GM12878 (cell line): ENCODE results near the gene SLC34A1. TPM values are rescaled to one million over a fixed set of nuclear protein-coding genes. Genes with fewer than 3 reads are reported as not detected.

ENCODE experiments used
- BRCA1 ChIP-seq: IDR thresholded peaks from 2 replicates; pipeline ENCODE4 v1.6.1; 2011; ENCODE audit warnings: low read depth, low read length, improper control_type of control experiment
- CBFB ChIP-seq: IDR thresholded peaks from 2 replicates; pipeline ENCODE4 v1.6.1; 2016; ENCODE audit warnings: antibody characterized with exemption, low read depth
- CHD2 ChIP-seq: IDR thresholded peaks from 2 replicates; pipeline ENCODE4 v1.6.1; 2011; ENCODE audit warnings: low read depth, low read length, improper control_type of control experiment, borderline replicate concordance
- FOXM1 ChIP-seq: IDR thresholded peaks from 2 replicates; pipeline ENCODE4 v1.6.1; 2012; ENCODE audit warnings: low read depth, mild to moderate bottlenecking, inconsistent platforms, low read length, moderate library complexity
- GATAD2B ChIP-seq: fragments of 450-650 bp; conservative IDR thresholded peaks from 2 replicates; pipeline ENCODE4 v1.6.1; 2017; ENCODE audit warnings: low read depth, mild to moderate bottlenecking, moderate library complexity
- NR2C1 ChIP-seq: fragments of 450-650 bp; IDR thresholded peaks from 2 replicates; pipeline ENCODE4 v1.6.1; 2017; ENCODE audit warnings: antibody characterized with exemption, mild to moderate bottlenecking, moderate library complexity
- NR2F1 ChIP-seq: fragments of 450-650 bp; conservative IDR thresholded peaks from 2 replicates; pipeline ENCODE4 v1.6.1; 2017; ENCODE audit warnings: mild to moderate bottlenecking
- RB1 ChIP-seq: fragments of 450-650 bp; formaldehyde crosslinking; IDR thresholded peaks from 2 replicates; pipeline ENCODE4 v1.6.1; 2017; ENCODE audit warnings: mild to moderate bottlenecking, borderline replicate concordance
- SIX5 ChIP-seq: IDR thresholded peaks from 2 replicates; pipeline ENCODE4 v1.6.1; 2011; ENCODE audit warnings: mild to moderate bottlenecking, low read depth, low read length, moderate library complexity; ENCODE audit not compliant: severe bottlenecking
- SMAD1 ChIP-seq: fragments of 450-650 bp; IDR thresholded peaks from 2 replicates; pipeline ENCODE4 v1.6.1; 2018; ENCODE audit warnings: mild to moderate bottlenecking, low read depth; ENCODE audit not compliant: partially characterized antibody
- TCF3 ChIP-seq: IDR thresholded peaks from 2 replicates; pipeline ENCODE4 v1.6.1; 2012; ENCODE audit warnings: low read depth, mild to moderate bottlenecking, low read length, borderline replicate concordance; ENCODE audit not compliant: insufficient read depth
- ZNF24 ChIP-seq: fragments of 450-650 bp; IDR thresholded peaks from 2 replicates; pipeline ENCODE4 v1.6.1; 2017; ENCODE audit warnings: antibody characterized with exemption, mild to moderate bottlenecking
- polyA plus RNA-seq, 11 experiments: library from polyadenylated mRNA; depleted of rRNA in 4 of 11; unstranded in 6 of 11; stranded (reverse) in 5 of 11; fragments of >200 nt; fragmentation: Nextera tagmentation in 4 of 11; fragmentation: Illumina TruSeq in 1 of 11; extraction: Ambion mirVana in 4 of 11; extraction: Trizol in 1 of 11; gene quantifications; 1 replicate in 1 of 11; 2 replicates in 10 of 11; pipeline versions ENCODE4 v1.2.1 to v1.2.3, GENCODE V29; 2011 to 2016; ENCODE audit warnings: inconsistent platforms in 2 of 11, missing spikeins in 2 of 11, low read depth in 1 of 11
- total RNA-seq, 4 experiments: library from RNA; depleted of rRNA in 3 of 4; stranded (reverse); fragments of >200 nt in 3 of 4; fragmentation: Illumina TruSeq in 1 of 4; extraction: Trizol in 1 of 4; gene quantifications; 2 replicates each; pipeline versions ENCODE4 v1.2.1 to v1.2.3, GENCODE V29; 2013 to 2021
- TF ChIP-seq, protein P1 (sequence below): fragments of 450-650 bp; IDR thresholded peaks from 2 replicates; pipeline ENCODE4 v1.6.1; 2017; ENCODE audit warnings: mild to moderate bottlenecking, moderate library complexity
- TF ChIP-seq, protein P2 (sequence below): fragments of 450-650 bp; conservative IDR thresholded peaks from 2 replicates; pipeline ENCODE4 v1.6.1; 2017; ENCODE audit warnings: mild to moderate bottlenecking, moderate library complexity
- TF ChIP-seq, protein P3 (sequence below): fragments of 450-650 bp; IDR thresholded peaks from 2 replicates; pipeline ENCODE4 v1.6.1; 2014; ENCODE audit warnings: mild to moderate bottlenecking
- TF ChIP-seq, protein P4 (sequence below): IDR thresholded peaks from 2 replicates; pipeline ENCODE4 v1.6.1; 2012; ENCODE audit warnings: low read depth, low read length, improper control_type of control experiment
- TF ChIP-seq, protein P5 (sequence below): fragments of 450-650 bp; IDR thresholded peaks from 2 replicates; pipeline ENCODE4 v1.6.1; 2016; ENCODE audit warnings: mild to moderate bottlenecking, moderate library complexity, borderline replicate concordance

The SLC34A1 gene
- total and polyA plus RNA-seq, 10 of the 15 experiments (the other 5 are each of a cell fraction or from before 2014, with no cell fraction given): 0.03 to 0.14 (median 0.09) TPM; not detected in 2

DNA sequence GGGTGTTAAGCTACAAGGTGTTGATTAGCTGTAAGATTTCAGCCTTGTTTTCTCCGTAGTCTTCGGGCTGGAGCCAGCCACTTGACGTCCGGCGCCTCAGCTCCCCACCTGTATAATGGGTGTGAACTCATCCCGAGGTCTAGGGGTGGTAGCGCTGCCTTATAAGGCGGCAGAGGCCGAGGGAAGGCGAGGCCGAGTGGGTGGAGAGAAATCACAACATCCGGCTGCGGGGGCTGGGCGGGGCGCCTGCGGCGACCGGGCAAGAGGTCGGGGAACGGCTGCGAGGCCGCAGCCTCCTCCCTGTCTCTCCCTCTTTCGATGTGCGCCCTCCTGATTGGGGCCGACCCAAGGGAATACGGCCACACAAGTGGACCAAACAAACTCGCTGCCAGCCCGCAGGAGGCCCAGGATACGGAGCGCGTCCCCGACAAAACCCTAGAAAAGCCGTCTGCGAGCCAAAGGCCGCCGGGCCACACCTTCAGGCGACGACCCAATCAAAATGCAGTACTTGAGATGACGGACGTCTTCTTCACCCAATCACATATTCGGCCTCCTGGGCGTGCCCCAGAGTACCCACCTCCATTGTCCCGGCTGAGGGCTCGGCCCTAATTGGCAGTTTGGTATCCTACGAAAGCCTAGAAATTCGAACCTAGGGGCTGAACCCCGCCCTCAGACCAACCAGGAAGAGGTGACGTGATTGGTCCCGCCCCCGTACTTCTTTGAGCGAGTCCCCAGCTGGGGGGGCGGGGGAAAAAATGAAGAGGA is 41.7 kb downstream of the SLC34A1 start (continued):
- TF ChIP-seq, protein P1, sequence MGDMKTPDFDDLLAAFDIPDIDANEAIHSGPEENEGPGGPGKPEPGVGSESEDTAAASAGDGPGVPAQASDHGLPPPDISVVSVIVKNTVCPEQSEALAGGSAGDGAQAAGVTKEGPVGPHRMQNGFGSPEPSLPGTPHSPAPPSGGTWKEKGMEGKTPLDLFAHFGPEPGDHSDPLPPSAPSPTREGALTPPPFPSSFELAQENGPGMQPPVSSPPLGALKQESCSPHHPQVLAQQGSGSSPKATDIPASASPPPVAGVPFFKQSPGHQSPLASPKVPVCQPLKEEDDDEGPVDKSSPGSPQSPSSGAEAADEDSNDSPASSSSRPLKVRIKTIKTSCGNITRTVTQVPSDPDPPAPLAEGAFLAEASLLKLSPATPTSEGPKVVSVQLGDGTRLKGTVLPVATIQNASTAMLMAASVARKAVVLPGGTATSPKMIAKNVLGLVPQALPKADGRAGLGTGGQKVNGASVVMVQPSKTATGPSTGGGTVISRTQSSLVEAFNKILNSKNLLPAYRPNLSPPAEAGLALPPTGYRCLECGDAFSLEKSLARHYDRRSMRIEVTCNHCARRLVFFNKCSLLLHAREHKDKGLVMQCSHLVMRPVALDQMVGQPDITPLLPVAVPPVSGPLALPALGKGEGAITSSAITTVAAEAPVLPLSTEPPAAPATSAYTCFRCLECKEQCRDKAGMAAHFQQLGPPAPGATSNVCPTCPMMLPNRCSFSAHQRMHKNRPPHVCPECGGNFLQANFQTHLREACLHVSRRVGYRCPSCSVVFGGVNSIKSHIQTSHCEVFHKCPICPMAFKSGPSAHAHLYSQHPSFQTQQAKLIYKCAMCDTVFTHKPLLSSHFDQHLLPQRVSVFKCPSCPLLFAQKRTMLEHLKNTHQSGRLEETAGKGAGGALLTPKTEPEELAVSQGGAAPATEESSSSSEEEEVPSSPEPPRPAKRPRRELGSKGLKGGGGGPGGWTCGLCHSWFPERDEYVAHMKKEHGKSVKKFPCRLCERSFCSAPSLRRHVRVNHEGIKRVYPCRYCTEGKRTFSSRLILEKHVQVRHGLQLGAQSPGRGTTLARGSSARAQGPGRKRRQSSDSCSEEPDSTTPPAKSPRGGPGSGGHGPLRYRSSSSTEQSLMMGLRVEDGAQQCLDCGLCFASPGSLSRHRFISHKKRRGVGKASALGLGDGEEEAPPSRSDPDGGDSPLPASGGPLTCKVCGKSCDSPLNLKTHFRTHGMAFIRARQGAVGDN: peak; percentile 94
- 0 out of 2 replicates have a peak, but pooled peaks have one; percentile 38 for TF ChIP-seq CBFB
- no peak for TF ChIP-seq NR2C1
- no peak for TF ChIP-seq FOXM1
- peak; percentile 61 for TF ChIP-seq SMAD1
- TF ChIP-seq RB1: no peak
- TF ChIP-seq BRCA1: no peak
- TF ChIP-seq, protein P2, sequence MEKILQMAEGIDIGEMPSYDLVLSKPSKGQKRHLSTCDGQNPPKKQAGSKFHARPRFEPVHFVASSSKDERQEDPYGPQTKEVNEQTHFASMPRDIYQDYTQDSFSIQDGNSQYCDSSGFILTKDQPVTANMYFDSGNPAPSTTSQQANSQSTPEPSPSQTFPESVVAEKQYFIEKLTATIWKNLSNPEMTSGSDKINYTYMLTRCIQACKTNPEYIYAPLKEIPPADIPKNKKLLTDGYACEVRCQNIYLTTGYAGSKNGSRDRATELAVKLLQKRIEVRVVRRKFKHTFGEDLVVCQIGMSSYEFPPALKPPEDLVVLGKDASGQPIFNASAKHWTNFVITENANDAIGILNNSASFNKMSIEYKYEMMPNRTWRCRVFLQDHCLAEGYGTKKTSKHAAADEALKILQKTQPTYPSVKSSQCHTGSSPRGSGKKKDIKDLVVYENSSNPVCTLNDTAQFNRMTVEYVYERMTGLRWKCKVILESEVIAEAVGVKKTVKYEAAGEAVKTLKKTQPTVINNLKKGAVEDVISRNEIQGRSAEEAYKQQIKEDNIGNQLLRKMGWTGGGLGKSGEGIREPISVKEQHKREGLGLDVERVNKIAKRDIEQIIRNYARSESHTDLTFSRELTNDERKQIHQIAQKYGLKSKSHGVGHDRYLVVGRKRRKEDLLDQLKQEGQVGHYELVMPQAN: peak; percentile 81
- TF ChIP-seq CHD2: peak; percentile 91
- TF ChIP-seq, protein P3, sequence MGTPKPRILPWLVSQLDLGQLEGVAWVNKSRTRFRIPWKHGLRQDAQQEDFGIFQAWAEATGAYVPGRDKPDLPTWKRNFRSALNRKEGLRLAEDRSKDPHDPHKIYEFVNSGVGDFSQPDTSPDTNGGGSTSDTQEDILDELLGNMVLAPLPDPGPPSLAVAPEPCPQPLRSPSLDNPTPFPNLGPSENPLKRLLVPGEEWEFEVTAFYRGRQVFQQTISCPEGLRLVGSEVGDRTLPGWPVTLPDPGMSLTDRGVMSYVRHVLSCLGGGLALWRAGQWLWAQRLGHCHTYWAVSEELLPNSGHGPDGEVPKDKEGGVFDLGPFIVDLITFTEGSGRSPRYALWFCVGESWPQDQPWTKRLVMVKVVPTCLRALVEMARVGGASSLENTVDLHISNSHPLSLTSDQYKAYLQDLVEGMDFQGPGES: peak; percentile 91
- TF ChIP-seq, protein P4, sequence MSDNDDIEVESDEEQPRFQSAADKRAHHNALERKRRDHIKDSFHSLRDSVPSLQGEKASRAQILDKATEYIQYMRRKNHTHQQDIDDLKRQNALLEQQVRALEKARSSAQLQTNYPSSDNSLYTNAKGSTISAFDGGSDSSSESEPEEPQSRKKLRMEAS: no peak
- peak; percentile 97 for TF ChIP-seq NR2F1
- peak; percentile 50; the same call in 1 of the 2 replicates for TF ChIP-seq TCF3
- TF ChIP-seq SIX5: no peak
- 0 out of 2 replicates have a peak, but pooled peaks have one; percentile 48 for TF ChIP-seq GATAD2B
- 0 out of 2 replicates have a peak, but pooled peaks have one; percentile 61 for TF ChIP-seq ZNF24
- TF ChIP-seq, protein P5, sequence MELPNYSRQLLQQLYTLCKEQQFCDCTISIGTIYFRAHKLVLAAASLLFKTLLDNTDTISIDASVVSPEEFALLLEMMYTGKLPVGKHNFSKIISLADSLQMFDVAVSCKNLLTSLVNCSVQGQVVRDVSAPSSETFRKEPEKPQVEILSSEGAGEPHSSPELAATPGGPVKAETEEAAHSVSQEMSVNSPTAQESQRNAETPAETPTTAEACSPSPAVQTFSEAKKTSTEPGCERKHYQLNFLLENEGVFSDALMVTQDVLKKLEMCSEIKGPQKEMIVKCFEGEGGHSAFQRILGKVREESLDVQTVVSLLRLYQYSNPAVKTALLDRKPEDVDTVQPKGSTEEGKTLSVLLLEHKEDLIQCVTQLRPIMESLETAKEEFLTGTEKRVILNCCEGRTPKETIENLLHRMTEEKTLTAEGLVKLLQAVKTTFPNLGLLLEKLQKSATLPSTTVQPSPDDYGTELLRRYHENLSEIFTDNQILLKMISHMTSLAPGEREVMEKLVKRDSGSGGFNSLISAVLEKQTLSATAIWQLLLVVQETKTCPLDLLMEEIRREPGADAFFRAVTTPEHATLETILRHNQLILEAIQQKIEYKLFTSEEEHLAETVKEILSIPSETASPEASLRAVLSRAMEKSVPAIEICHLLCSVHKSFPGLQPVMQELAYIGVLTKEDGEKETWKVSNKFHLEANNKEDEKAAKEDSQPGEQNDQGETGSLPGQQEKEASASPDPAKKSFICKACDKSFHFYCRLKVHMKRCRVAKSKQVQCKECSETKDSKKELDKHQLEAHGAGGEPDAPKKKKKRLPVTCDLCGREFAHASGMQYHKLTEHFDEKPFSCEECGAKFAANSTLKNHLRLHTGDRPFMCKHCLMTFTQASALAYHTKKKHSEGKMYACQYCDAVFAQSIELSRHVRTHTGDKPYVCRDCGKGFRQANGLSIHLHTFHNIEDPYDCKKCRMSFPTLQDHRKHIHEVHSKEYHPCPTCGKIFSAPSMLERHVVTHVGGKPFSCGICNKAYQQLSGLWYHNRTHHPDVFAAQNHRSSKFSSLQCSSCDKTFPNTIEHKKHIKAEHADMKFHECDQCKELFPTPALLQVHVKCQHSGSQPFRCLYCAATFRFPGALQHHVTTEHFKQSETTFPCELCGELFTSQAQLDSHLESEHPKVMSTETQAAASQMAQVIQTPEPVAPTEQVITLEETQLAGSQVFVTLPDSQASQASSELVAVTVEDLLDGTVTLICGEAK: peak; percentile 65; the same call in 1 of the 2 replicates
